Panc1 (cell line): ENCODE data around the gene NEK6.
A peak's percentile ranks its signal among the peaks of the same experiment; 100 is the strongest.

Source experiments
- POLR2AphosphoS5 ChIP-seq: IDR thresholded peaks from 2 replicates; pipeline ENCODE4 v1.6.1; 2012; ENCODE audit warnings: mild to moderate bottlenecking, low read depth, low read length, moderate library complexity
- REST ChIP-seq, 2 experiments: IDR thresholded peaks; 2 replicates each; pipeline ENCODE4 v1.6.1; 2011 to 2012; ENCODE audit warnings: low read depth in 2 of 2, control low read depth in 1 of 2, low read length in 1 of 2, mild to moderate bottlenecking in 1 of 2, moderate library complexity in 1 of 2; ENCODE audit not compliant: insufficient read depth in 1 of 2
- SIN3A ChIP-seq: IDR thresholded peaks from 2 replicates; pipeline ENCODE4 v1.6.1; 2012; ENCODE audit warnings: low read depth, mild to moderate bottlenecking, low read length, moderate library complexity, borderline replicate concordance; ENCODE audit not compliant: insufficient read depth
- TCF7L2 ChIP-seq: IDR thresholded peaks from 2 replicates; pipeline ENCODE4 v1.6.1; 2011; ENCODE audit warnings: mild to moderate bottlenecking, low read depth, low read length, inconsistent platforms
- TF ChIP-seq, protein P1 (sequence below): fragments of 450-650 bp; IDR thresholded peaks from 2 replicates; pipeline ENCODE4 v1.5.1; 2017; ENCODE audit warnings: mild to moderate bottlenecking

- TF ChIP-seq, protein P1, sequence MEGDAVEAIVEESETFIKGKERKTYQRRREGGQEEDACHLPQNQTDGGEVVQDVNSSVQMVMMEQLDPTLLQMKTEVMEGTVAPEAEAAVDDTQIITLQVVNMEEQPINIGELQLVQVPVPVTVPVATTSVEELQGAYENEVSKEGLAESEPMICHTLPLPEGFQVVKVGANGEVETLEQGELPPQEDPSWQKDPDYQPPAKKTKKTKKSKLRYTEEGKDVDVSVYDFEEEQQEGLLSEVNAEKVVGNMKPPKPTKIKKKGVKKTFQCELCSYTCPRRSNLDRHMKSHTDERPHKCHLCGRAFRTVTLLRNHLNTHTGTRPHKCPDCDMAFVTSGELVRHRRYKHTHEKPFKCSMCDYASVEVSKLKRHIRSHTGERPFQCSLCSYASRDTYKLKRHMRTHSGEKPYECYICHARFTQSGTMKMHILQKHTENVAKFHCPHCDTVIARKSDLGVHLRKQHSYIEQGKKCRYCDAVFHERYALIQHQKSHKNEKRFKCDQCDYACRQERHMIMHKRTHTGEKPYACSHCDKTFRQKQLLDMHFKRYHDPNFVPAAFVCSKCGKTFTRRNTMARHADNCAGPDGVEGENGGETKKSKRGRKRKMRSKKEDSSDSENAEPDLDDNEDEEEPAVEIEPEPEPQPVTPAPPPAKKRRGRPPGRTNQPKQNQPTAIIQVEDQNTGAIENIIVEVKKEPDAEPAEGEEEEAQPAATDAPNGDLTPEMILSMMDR, result no peak
- no peak for TF ChIP-seq TCF7L2
- no peak for TF ChIP-seq REST (IDR thresholded peaks at IDR 0.05; ENCODE audit: insufficient read depth in 1 of 2, low read depth in 2 of 2, low read length in 1 of 2)
- TF ChIP-seq POLR2AphosphoS5, result no peak; the same call in 1 of the 2 replicates
- TF ChIP-seq SIN3A, result 0 out of 2 replicates have a peak, but pooled peaks have one; percentile 12
These were observed 92.1 kb downstream of the NEK6 start for GRCh38 chr9:124349675-124350493.
